Esophagus muscularis mucosa (tissue), 4 donors: ENCODE results near the gene ADPRHL1.

Experiments
- CTCF ChIP-seq, 3 experiments: fragments of 200-600 bp in 2 of 3; fragments of 450-650 bp in 1 of 3; sonication (generic) in 2 of 3; IDR thresholded peaks; one replicate each; pipeline ENCODE4 v1.5.1; 2017 to 2019; ENCODE audit warnings: antibody characterized with exemption in 3 of 3, mild to moderate bottlenecking in 2 of 3, moderate library complexity in 1 of 3
- EP300 ChIP-seq: sonication (generic); formaldehyde crosslinking; IDR thresholded peaks from one replicate; pipeline ENCODE4 v1.6.1; 2017; ENCODE audit warnings: antibody characterized with exemption
- POLR2A ChIP-seq: fragments of 450-650 bp; IDR thresholded peaks from one replicate; pipeline ENCODE4 v1.6.1; 2017; ENCODE audit warnings: antibody characterized with exemption, moderate library complexity, mild to moderate bottlenecking, low read depth

GRCh38 chr13:113367020-113367560 is 86.2 kb downstream of the ADPRHL1 start:
- TF ChIP-seq CTCF (IDR thresholded peaks at IDR 0.05) (no peak), POLR2A (no peak), EP300 (no peak)
